ENCODE results near the gene CCNL2.

CCNL2 gene

GRCh38 chr1:1381294-1381693 is 17.8 kb downstream of the CCNL2 start:
- H3K9me3 ChIP-seq (ENCODE audit: severe bottlenecking): no peaks in the 10 kb centered on the region
- TF ChIP-seq CTCF (IDR thresholded peaks at IDR 0.05; ENCODE audit: poor library complexity, severe bottlenecking): no peak
- H3K4me3 ChIP-seq (ENCODE audit: severe bottlenecking): no peak overlapping the region
- no peaks in the 10 kb centered on the region for H3K4me1 ChIP-seq (ENCODE audit: insufficient read depth, poor library complexity, severe bottlenecking)
- H3K36me3 ChIP-seq (ENCODE audit: low read depth): peaks cover 7% of the 10 kb centered on the region
- H3K27ac ChIP-seq (ENCODE audit: poor library complexity, severe bottlenecking): no peak overlapping the region
- no peaks in the 10 kb centered on the region for H3K27me3 ChIP-seq (ENCODE audit: insufficient read depth, poor library complexity, severe bottlenecking)
- no peak for DNase-seq (ENCODE audit: low spot score)
- no peak for ATAC-seq (ENCODE audit: low read depth)

DNA sequence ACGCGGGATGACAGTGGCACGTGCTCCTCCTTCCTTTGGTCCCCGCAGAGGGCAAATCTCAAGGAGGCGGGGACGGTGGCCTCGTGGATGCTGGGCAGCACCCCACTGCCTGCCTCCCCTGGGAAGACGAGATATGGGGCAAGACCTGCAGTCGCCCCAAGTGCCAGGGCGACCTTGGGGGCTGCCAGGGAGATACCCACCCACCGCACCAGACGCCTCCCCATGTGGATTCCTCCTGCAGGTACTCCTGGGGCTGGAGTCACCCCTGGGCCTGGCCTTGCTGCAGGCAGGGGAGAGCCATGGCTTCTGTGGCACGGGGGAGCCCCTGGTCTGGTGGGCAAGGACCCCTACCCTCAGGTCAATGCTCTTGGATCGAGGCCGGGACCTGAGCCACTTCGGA is 18.3 kb downstream of the CCNL2 start:
- Histone ChIP-seq H3K4me1 (ENCODE audit: insufficient read depth, poor library complexity, severe bottlenecking) (no peaks in the 10 kb centered on the region), H3K36me3 (ENCODE audit: low read depth) (peaks cover 3% of the 10 kb centered on the region), H3K27me3 (ENCODE audit: insufficient read depth, poor library complexity, severe bottlenecking) (no peaks in the 10 kb centered on the region), H3K9me3 (ENCODE audit: severe bottlenecking) (no peaks in the 10 kb centered on the region), H3K4me3 (ENCODE audit: severe bottlenecking) (no peak overlapping the region), H3K27ac (ENCODE audit: poor library complexity, severe bottlenecking) (no peak overlapping the region)
- DNase-seq (ENCODE audit: low spot score) (no peak), ATAC-seq (ENCODE audit: low read depth) (no peak)
- TF ChIP-seq CTCF (IDR thresholded peaks at IDR 0.05; ENCODE audit: poor library complexity, severe bottlenecking): no peak

- ATAC-seq (ENCODE audit: low read depth): no peak
These were observed 21.5 kb downstream of the CCNL2 start for GRCh38 chr1:1377540-1378205.

DNA sequence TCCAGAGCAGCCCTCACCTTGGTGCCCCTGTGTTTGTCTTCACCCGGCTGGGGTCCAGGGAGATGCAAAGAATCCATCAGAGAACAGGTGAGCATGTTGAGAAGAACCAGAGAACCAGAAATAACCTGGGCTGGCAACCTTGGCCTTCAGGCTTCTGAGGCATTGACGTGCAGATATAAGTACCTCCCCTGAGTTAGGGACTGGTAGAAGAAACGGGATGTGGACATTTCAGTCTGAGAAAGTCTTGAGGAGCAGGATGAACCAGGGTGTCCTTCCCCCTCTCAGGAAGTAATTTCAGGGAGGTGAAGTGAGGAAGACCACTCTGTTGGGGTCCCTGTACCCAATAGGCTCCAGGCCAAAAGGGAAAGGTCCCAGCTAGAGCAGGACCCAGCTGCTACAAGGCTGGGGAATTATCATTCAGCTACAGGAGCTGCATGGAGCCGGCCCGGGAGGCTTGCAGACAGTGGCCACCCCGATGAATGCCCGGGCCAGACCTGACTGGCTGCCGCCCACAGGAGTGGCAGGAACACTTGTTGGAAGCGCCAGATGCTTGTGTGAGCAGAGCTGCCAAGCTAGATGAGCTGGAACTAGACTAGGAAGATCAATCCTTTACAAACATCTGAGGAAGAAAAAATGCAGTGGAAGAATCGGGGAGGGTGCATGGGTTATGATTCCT is 22.4 kb downstream of the CCNL2 start:
- Histone ChIP-seq H3K4me1 (ENCODE audit: insufficient read depth, poor library complexity, severe bottlenecking) (peaks cover 4% of the 10 kb centered on the region), H3K27me3 (ENCODE audit: insufficient read depth, poor library complexity, severe bottlenecking) (no peaks in the 10 kb centered on the region), H3K36me3 (ENCODE audit: low read depth) (peaks cover 8% of the 10 kb centered on the region), H3K27ac (ENCODE audit: poor library complexity, severe bottlenecking) (peak overlapping the region; percentile 63), H3K9me3 (ENCODE audit: severe bottlenecking) (no peaks in the 10 kb centered on the region), H3K4me3 (ENCODE audit: severe bottlenecking) (no peak overlapping the region)
- TF ChIP-seq CTCF (IDR thresholded peaks at IDR 0.05; ENCODE audit: poor library complexity, severe bottlenecking): no peak
- no peak for DNase-seq (ENCODE audit: low spot score)
- ATAC-seq (ENCODE audit: low read depth): no peak

More at GRCh38 chr1:1377540-1378205, 21.5 kb downstream of the CCNL2 start:
- Histone ChIP-seq H3K27me3 (ENCODE audit: insufficient read depth, poor library complexity, severe bottlenecking) (no peaks in the 10 kb centered on the region), H3K9me3 (ENCODE audit: severe bottlenecking) (no peaks in the 10 kb centered on the region), H3K4me3 (ENCODE audit: severe bottlenecking) (no peak overlapping the region), H3K4me1 (ENCODE audit: insufficient read depth, poor library complexity, severe bottlenecking) (peaks cover 4% of the 10 kb centered on the region), H3K27ac (ENCODE audit: poor library complexity, severe bottlenecking) (no peak overlapping the region), H3K36me3 (ENCODE audit: low read depth) (peaks cover 8% of the 10 kb centered on the region)
- TF ChIP-seq CTCF (IDR thresholded peaks at IDR 0.05; ENCODE audit: poor library complexity, severe bottlenecking): no peak
- DNase-seq (ENCODE audit: low spot score): no peak

Measured in RWPE2 (cell line).